ENCODE data around the gene TMPRSS11A.

TMPRSS11A gene, protein sequence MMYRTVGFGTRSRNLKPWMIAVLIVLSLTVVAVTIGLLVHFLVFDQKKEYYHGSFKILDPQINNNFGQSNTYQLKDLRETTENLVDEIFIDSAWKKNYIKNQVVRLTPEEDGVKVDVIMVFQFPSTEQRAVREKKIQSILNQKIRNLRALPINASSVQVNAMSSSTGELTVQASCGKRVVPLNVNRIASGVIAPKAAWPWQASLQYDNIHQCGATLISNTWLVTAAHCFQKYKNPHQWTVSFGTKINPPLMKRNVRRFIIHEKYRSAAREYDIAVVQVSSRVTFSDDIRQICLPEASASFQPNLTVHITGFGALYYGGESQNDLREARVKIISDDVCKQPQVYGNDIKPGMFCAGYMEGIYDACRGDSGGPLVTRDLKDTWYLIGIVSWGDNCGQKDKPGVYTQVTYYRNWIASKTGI

DNA sequence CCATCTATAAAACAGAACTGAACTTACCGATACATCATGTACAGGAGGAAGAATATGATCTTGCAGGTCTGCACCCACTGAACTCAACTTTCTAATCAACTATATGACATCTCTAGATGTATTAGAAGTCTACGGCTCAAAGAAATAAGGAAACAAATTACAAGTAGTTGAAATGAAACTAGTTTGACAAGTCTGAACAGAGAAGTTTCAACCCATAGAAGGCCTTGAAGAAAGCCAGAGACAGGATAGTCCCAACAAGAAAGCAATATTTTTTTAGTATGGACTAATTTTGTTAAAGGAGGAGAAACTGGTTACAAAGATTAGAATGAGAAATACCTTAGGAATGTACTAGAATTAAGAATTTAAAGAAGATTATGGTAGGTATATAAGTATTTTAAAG, at the start of gene TMPRSS11A:
TSS of gene TMPRSS11A (minus strand) at position 138 of the 400 bp plus-strand sequence. CDS start at position 38, 100 bp downstream.
- in situ Hi-C loops (cut with HindIII; ENCODE audit: low pct_unique_long_range_greater_than_20kb, low sequenced_read_pairs): no loop called here
- TF ChIP-seq JUND (IDR thresholded peaks at IDR 0.05; ENCODE audit: low read depth): no peak
- DNase-seq (ENCODE audit: low read depth in 1 of 2, low spot score in 1 of 2): no peak

DNA sequence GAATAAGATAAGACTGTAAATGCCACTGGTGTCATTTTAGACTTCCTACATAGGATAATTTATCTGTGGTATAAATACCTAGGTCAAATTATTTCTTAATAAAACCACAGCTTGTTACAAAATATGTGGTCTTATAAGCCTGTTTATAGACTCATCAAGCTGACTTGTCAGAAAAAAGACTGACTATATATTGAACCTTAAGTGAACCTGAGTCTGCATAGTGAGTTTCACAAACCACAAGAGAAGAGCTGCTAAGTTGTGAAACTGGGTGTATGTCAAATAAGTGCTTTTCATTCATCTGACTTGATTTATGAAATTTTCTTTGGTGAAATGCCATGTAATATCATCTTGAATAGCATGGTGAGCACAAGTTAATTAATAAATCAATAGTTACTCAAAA, 48.4 kb upstream of the TMPRSS11A start:
- DNase-seq (ENCODE audit: low read depth in 1 of 2, low spot score in 1 of 2): no peak
- TF ChIP-seq JUND (IDR thresholded peaks at IDR 0.05; ENCODE audit: low read depth): no peak
- in situ Hi-C loops (cut with HindIII; ENCODE audit: low pct_unique_long_range_greater_than_20kb, low sequenced_read_pairs): no loop called here

DNA sequence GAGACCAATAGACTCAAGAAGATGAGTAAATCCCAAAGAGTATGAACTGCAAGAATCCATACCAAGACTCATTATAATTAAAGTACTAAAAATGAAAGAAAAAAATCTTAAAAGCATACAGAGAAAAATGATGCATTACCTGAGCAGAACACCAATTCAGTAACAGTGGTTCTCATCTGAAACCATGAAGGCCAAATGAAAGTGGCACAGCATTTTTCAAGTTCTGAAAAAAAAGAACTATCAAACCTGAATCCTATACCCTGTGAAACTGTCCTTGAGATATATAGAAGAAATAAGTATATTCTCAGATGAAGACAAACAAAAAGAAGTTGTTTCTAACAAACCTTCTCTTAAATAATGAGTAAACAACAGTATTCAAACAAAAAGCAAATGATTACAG, 39.6 kb upstream of the TMPRSS11A start:
- in situ Hi-C loops (cut with HindIII; ENCODE audit: low pct_unique_long_range_greater_than_20kb, low sequenced_read_pairs): no loop called here
- DNase-seq (ENCODE audit: low read depth in 1 of 2, low spot score in 1 of 2): no peak
- no peak for TF ChIP-seq JUND (IDR thresholded peaks at IDR 0.05; ENCODE audit: low read depth)

DNA sequence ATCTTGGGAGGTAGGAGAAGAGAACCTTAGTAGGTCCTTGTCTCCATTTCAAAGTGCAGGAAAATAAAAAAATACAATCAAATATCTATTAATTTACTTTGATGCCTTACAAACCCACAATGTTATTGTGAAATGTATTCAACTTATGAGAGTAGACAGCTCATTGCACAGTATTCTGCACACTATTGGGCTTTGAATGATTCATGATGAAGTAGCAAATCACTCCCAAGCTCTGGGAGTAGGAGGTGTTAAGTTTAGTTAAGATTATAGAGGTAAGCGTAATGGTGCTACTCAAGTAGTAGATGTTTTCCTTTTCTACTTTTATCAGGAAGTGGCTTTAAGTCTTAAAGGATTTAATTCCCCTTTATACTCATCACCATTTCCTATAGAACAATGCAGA, 32.8 kb upstream of the TMPRSS11A start:
- no peak for DNase-seq (ENCODE audit: low read depth in 1 of 2, low spot score in 1 of 2)
- in situ Hi-C loops (cut with HindIII; ENCODE audit: low pct_unique_long_range_greater_than_20kb, low sequenced_read_pairs): no loop called here
- TF ChIP-seq JUND (IDR thresholded peaks at IDR 0.05; ENCODE audit: low read depth): no peak

DNA sequence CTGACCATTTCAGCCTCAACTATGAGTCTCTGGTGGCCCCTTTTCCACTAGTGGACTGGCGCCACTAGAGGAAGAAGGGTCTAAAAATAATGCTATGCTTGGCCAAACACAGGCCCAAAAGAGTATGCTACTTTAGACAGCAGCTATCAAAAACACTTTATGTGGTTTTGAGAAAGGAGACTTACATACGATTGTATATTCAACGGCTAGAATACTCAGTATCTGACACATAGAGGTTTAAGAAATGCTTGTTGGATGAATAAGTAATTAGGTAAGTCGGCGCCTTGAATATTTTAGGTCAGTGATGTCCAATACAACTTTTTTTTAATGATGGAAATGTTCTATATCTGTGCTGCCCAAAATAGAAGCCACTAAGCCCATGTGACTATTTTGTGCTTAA, 25.7 kb upstream of the TMPRSS11A start:
- no peak for TF ChIP-seq JUND (IDR thresholded peaks at IDR 0.05; ENCODE audit: low read depth)
- no peak for DNase-seq (ENCODE audit: low read depth in 1 of 2, low spot score in 1 of 2)
- in situ Hi-C loops (cut with HindIII; ENCODE audit: low pct_unique_long_range_greater_than_20kb, low sequenced_read_pairs): no loop called here

DNA sequence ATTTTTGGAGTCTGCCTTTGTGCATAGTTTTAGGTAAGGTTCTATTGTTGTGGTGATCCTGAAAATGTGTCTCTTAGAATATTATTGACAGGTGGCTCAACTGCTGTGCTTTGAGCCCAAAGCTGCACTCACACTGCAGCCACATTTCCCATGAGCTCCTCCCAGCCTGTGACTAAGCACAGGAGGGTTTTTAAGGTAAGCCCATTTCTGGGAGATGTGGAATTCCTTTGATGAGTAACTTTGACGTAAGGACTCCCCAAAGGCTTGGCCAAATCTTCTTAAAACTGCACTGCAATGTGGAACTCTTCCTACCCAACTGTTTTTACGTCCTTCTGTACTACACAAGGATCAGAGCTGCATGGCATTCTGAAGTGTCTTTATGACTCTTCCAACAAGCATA, 20.0 kb upstream of the TMPRSS11A start:
- TF ChIP-seq JUND (IDR thresholded peaks at IDR 0.05; ENCODE audit: low read depth): no peak
- in situ Hi-C loops (cut with HindIII; ENCODE audit: low pct_unique_long_range_greater_than_20kb, low sequenced_read_pairs): no loop called here
- no peak for DNase-seq (ENCODE audit: low read depth in 1 of 2, low spot score in 1 of 2)

DNA sequence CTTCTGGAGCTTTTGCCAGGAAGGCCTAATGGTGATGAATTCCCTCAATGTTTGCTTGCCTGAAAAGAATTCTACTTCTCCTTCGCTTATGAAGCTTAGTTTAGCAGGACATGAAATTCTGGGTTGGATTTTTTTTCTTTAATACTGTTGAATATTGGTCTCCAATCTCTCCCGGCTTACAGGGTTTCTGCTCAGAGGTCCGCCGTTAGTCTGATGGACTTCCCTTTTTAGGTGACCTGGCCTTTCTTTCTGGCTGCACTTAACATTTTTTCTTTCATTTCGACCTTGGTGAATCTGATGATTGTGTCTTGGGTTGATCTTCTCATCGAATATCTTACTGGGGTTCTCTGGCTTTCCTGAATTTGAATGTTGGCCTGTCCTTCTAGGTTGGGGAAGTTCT, 17.2 kb upstream of the TMPRSS11A start:
- no peak for DNase-seq (ENCODE audit: low read depth in 1 of 2, low spot score in 1 of 2)
- TF ChIP-seq JUND (IDR thresholded peaks at IDR 0.05; ENCODE audit: low read depth): no peak
- in situ Hi-C loops (cut with HindIII; ENCODE audit: low pct_unique_long_range_greater_than_20kb, low sequenced_read_pairs): no loop called here

DNA sequence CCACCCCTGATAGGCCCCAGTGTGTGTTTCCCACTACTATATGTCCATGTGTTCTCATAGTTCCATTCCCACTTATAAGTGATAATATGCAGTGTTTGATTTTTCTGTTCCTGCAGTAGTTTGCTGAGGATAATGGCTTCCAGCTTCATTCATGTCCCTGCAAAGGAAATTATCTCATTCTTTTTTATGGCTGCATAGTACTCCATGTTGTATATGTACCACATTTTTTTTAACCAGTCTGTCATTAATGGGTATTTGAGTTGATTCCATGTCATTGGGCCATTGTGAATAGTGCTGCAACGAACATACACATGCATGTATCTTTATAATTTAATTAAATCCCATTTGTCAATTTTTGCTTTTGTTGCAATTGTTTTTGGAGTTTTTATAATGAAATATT, 10.3 kb upstream of the TMPRSS11A start:
- no peak for DNase-seq (ENCODE audit: low read depth in 1 of 2, low spot score in 1 of 2)
- TF ChIP-seq JUND (IDR thresholded peaks at IDR 0.05; ENCODE audit: low read depth): no peak
- in situ Hi-C loops (cut with HindIII; ENCODE audit: low pct_unique_long_range_greater_than_20kb, low sequenced_read_pairs): no loop called here

DNA sequence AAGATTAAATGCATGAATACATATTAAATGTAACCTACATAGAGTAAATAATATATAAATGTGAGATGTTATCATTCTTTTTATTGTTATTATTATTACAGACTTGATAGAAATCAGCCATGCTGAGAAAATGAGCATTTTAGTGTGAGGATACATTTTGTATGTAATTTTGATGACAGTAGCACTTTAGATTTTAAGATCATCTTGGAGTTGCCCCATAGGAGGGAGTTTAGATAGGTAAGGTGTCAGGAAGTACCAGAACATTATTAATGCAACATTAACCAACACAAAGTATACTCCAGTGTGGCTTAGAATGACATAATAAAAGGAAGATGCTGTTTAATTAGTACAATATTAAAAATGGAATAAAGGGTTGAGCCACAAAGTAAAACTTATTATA, 8.4 kb downstream of the TMPRSS11A start:
- in situ Hi-C loops (cut with HindIII; ENCODE audit: low pct_unique_long_range_greater_than_20kb, low sequenced_read_pairs): no loop called here
- no peak for TF ChIP-seq JUND (IDR thresholded peaks at IDR 0.05; ENCODE audit: low read depth)
- no peak for DNase-seq (ENCODE audit: low read depth in 1 of 2, low spot score in 1 of 2)

DNA sequence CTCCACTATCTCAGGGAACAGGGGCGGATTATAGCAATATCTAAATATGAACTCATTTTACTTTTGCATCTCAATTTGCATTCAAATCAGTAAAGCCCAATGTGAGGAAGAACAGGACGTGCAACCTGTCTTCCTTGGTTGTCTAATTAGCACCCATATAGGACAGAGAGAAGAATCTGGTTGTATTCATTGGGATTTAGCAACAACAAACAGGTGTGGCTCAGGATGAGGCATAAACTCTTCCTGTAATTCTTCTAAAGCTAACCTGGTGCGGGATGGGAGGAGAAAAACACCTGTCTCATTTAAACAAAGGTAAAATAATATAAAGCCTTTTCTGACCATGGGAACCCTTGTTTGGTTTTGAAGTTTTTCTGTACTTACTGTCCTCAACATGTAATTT, 22.2 kb downstream of the TMPRSS11A start:
- in situ Hi-C loops (cut with HindIII; ENCODE audit: low pct_unique_long_range_greater_than_20kb, low sequenced_read_pairs): no loop called here
- no peak for TF ChIP-seq JUND (IDR thresholded peaks at IDR 0.05; ENCODE audit: low read depth)
- DNase-seq (ENCODE audit: low read depth in 1 of 2, low spot score in 1 of 2): no peak

DNA sequence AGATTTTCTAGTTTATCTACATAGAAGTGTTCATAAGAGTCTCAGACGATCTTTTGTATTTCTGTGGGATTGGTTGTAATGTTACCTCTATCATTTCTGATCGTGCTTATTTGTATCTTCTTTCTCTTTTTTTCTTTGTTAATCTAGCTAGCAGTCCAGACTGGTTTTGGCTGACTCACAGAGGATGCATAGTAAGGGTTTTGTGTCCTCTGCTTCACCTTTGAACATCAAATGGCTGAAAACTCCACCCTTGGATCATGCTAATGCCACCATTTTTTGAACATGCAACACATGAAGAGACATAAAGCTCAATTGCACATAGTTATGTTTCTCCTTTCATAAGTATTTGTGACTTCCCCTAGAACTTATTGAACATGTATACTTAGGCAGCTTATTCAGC, 22.8 kb downstream of the TMPRSS11A start:
- no peak for DNase-seq (ENCODE audit: low read depth in 1 of 2, low spot score in 1 of 2)
- in situ Hi-C loops (cut with HindIII; ENCODE audit: low pct_unique_long_range_greater_than_20kb, low sequenced_read_pairs): no loop called here
- TF ChIP-seq JUND (IDR thresholded peaks at IDR 0.05; ENCODE audit: low read depth): no peak

DNA sequence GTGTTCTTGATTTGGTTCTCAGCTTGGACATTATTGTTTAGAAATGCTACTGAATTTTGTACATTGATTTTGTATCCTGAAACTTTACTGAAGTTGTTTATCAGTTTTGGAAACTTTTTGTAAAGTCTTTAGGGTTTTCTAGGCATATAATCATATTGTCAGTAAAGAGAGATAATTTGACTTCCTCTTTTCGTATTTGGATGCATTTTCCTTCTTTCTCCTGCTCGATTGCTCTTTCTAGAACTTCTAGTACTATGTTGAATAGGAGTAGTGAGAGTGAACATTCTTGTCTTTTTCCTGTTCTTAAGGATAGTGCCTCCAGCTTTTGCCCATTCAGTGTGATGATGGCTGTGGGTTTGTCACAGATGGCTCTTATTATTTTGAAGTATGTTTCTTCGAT, 24.1 kb downstream of the TMPRSS11A start:
- no peak for TF ChIP-seq JUND (IDR thresholded peaks at IDR 0.05; ENCODE audit: low read depth)
- in situ Hi-C loops (cut with HindIII; ENCODE audit: low pct_unique_long_range_greater_than_20kb, low sequenced_read_pairs): no loop called here
- no peak for DNase-seq (ENCODE audit: low read depth in 1 of 2, low spot score in 1 of 2)

DNA sequence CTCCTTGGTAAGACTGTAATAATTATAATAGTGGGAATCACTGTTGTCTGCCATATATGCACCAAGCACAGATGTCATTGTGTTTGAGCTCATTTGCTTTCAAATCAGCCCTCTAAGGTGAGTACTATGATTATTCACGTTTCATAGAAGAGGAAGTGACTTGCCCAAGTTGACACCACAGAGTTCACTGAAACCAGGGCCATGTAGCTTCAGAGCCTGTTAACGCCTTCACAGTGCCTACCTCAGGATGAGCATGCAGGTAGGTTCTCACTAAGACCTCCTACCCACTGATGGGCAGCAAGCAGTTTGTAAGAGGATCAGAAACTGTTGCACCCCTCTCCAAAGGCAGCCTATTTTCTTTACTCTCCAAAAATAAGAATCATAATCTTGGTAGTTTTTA, 27.4 kb downstream of the TMPRSS11A start:
- in situ Hi-C loops (cut with HindIII; ENCODE audit: low pct_unique_long_range_greater_than_20kb, low sequenced_read_pairs): no loop called here
- DNase-seq (ENCODE audit: low read depth in 1 of 2, low spot score in 1 of 2): no peak
- no peak for TF ChIP-seq JUND (IDR thresholded peaks at IDR 0.05; ENCODE audit: low read depth)

DNA sequence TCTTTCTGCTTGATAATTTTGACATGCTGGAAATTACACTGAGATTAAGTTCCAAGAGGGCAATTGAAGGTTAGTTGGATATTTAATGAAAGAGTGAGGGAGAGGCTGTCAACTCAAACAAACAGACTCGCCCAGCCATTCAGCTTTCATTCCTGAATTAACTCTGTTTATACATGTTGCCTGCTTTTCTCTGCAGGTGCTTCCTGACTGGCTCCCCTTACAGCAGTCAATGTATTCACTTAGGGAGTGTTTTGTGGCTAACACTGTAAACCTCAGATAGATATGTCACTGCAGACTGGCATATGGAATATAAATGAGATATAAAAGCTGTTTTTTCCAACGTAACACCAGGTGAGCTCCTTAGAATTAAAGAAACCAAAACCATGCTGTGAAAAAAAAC, 28.7 kb downstream of the TMPRSS11A start:
- in situ Hi-C loops (cut with HindIII; ENCODE audit: low pct_unique_long_range_greater_than_20kb, low sequenced_read_pairs): no loop called here
- DNase-seq (ENCODE audit: low read depth in 1 of 2, low spot score in 1 of 2): no peak
- TF ChIP-seq JUND (IDR thresholded peaks at IDR 0.05; ENCODE audit: low read depth): no peak
